HG02588 (cell line): Measurements from ENCODE around the gene SNX14.
"Not testable (repeated sequence)": the region's sequence is repeated elsewhere in the genome, so short reads cannot be mapped to it uniquely, and the experiment has no call there.

ENCODE experiments used
- ATAC-seq: cut with Tn5 transposase; IDR thresholded peaks from one replicate; pipeline ENCODE4 v1.9.1; 2021; ENCODE audit warnings: mild to moderate bottlenecking, moderate library complexity; ENCODE audit not compliant: unreplicated experiment

Gene SNX14

GRCh38 chr6:85593438-85594196 lies at the start of gene SNX14:
SNX14 (minus strand) TSS chr6:85593858; CDS start chr6:85593718, 140 bp downstream.
- peak; percentile 92 for ATAC-seq

GRCh38 chr6:85642774-85643536 lies 49.3 kb upstream of the SNX14 start, which contains the start of gene SYNCRIP:
SYNCRIP (minus strand) TSS chr6:85642886; CDS start chr6:85641439, 1,447 bp downstream.
- ATAC-seq: peak; percentile 65

GRCh38 chr6:85641897-85642773 lies 48.5 kb upstream of the SNX14 start:
- ATAC-seq: no peak

GRCh38 chr6:85641522-85641896 lies 47.9 kb upstream of the SNX14 start:
- ATAC-seq: no peak

- ATAC-seq: no peak
Observed at GRCh38 chr6:85640821-85641220, 47.2 kb upstream of the SNX14 start.

GRCh38 chr6:85637579-85637978 lies 43.9 kb upstream of the SNX14 start:
- ATAC-seq: no peak

- ATAC-seq: no peak
Observed at GRCh38 chr6:85632164-85632942, 38.7 kb upstream of the SNX14 start.

- not testable (repeated sequence) for ATAC-seq
Observed at GRCh38 chr6:85631117-85631516, 37.5 kb upstream of the SNX14 start.

GRCh38 chr6:85628353-85628752 lies 34.7 kb upstream of the SNX14 start:
- no peak for ATAC-seq

GRCh38 chr6:85620308-85620707 lies 26.6 kb upstream of the SNX14 start:
- ATAC-seq: no peak

GRCh38 chr6:85614780-85615179 lies 21.1 kb upstream of the SNX14 start:
- no peak for ATAC-seq

GRCh38 chr6:85612690-85613474 lies 19.2 kb upstream of the SNX14 start:
- ATAC-seq: no peak

GRCh38 chr6:85610182-85610895 lies 16.7 kb upstream of the SNX14 start:
- ATAC-seq: no peak

- no peak for ATAC-seq
Observed at GRCh38 chr6:85602100-85602499, 8.4 kb upstream of the SNX14 start.

GRCh38 chr6:85600713-85601313 lies 7.2 kb upstream of the SNX14 start:
- ATAC-seq: no peak

GRCh38 chr6:85594197-85594930 lies 706 bp upstream of the SNX14 start:
- ATAC-seq: peak; percentile 5

GRCh38 chr6:85592033-85592432 lies 1.6 kb downstream of the SNX14 start:
- ATAC-seq: no peak

- ATAC-seq: no peak
Observed at GRCh38 chr6:85591207-85591606, 2.5 kb downstream of the SNX14 start.
